Liver (tissue), 3 donors: Measurements from ENCODE around the gene LRPPRC.

Experiments
- HNF4A ChIP-seq, 2 donors: conservative IDR thresholded peaks; 2 replicates each; pipeline ENCODE4 v1.6.1; 2016; ENCODE audit warnings: antibody characterized with exemption in 2 of 2, mild to moderate bottlenecking in 2 of 2
- JUND ChIP-seq, 2 donors: IDR thresholded peaks; 2 replicates each; pipeline ENCODE4 v1.6.1; 2016; ENCODE audit warnings: antibody characterized with exemption in 2 of 2
- RXRA ChIP-seq, 2 donors: IDR thresholded peaks; 2 replicates each; pipeline ENCODE4 v1.6.1; 2017 to 2018; ENCODE audit warnings: antibody characterized with exemption in 2 of 2, mild to moderate bottlenecking in 1 of 2
- SP1 ChIP-seq: IDR thresholded peaks from 2 replicates; pipeline ENCODE4 v1.6.1; 2018; ENCODE audit warnings: antibody characterized with exemption, mild to moderate bottlenecking
- TAF1 ChIP-seq: conservative IDR thresholded peaks from 2 replicates; pipeline ENCODE4 v1.6.1; 2016; ENCODE audit warnings: antibody characterized with exemption, mild to moderate bottlenecking
- TF ChIP-seq, protein P1 (sequence below): fragments of 150-350 bp; IDR thresholded peaks from 2 replicates; pipeline ENCODE4 v1.5.1; 2017; ENCODE audit warnings: improper control_type of control experiment, low read depth, low read length; ENCODE audit not compliant: missing input control
- TF ChIP-seq, protein P2 (sequence below): IDR thresholded peaks from 2 replicates; pipeline ENCODE4 v1.6.1; 2016; ENCODE audit warnings: antibody characterized with exemption, mild to moderate bottlenecking
- TF ChIP-seq, protein P3 (sequence below): IDR thresholded peaks from 2 replicates; pipeline ENCODE4 v1.6.1; 2016; ENCODE audit warnings: antibody characterized with exemption
- TF ChIP-seq, protein P4 (sequence below): IDR thresholded peaks from 2 replicates; pipeline ENCODE4 v1.6.1; 2016; ENCODE audit warnings: antibody characterized with exemption
- donor health status: healthy.
- donor health status: healthy.

DNA sequence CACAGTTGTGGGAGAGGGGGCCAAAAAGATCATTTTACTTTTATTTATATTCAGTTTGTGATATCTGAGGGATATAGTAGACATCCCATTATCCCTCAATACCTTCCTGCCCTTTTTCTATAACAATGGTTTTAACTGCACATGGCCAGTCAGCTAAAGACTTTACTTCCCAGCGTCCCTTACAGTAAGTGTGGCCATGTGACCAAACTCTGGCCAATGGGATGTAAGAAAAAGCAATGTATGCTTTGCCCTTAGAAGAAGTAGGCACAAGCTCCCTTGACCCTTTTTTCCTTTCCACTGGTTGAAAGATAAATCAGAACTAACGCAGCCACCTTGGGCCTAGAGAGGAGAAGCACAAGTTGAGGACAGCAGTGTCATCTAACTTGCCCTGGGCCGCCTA lies 44.6 kb upstream of the LRPPRC start:
- TF ChIP-seq, protein P1, sequence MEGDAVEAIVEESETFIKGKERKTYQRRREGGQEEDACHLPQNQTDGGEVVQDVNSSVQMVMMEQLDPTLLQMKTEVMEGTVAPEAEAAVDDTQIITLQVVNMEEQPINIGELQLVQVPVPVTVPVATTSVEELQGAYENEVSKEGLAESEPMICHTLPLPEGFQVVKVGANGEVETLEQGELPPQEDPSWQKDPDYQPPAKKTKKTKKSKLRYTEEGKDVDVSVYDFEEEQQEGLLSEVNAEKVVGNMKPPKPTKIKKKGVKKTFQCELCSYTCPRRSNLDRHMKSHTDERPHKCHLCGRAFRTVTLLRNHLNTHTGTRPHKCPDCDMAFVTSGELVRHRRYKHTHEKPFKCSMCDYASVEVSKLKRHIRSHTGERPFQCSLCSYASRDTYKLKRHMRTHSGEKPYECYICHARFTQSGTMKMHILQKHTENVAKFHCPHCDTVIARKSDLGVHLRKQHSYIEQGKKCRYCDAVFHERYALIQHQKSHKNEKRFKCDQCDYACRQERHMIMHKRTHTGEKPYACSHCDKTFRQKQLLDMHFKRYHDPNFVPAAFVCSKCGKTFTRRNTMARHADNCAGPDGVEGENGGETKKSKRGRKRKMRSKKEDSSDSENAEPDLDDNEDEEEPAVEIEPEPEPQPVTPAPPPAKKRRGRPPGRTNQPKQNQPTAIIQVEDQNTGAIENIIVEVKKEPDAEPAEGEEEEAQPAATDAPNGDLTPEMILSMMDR = no peak
- TF ChIP-seq SP1 (no peak), HNF4A (conservative IDR thresholded peaks at IDR 0.05) (no peak), JUND (IDR thresholded peaks at IDR 0.05) (no peak), RXRA (IDR thresholded peaks at IDR 0.05) (no peak), TAF1 (no peak)
- TF ChIP-seq, protein P2, sequence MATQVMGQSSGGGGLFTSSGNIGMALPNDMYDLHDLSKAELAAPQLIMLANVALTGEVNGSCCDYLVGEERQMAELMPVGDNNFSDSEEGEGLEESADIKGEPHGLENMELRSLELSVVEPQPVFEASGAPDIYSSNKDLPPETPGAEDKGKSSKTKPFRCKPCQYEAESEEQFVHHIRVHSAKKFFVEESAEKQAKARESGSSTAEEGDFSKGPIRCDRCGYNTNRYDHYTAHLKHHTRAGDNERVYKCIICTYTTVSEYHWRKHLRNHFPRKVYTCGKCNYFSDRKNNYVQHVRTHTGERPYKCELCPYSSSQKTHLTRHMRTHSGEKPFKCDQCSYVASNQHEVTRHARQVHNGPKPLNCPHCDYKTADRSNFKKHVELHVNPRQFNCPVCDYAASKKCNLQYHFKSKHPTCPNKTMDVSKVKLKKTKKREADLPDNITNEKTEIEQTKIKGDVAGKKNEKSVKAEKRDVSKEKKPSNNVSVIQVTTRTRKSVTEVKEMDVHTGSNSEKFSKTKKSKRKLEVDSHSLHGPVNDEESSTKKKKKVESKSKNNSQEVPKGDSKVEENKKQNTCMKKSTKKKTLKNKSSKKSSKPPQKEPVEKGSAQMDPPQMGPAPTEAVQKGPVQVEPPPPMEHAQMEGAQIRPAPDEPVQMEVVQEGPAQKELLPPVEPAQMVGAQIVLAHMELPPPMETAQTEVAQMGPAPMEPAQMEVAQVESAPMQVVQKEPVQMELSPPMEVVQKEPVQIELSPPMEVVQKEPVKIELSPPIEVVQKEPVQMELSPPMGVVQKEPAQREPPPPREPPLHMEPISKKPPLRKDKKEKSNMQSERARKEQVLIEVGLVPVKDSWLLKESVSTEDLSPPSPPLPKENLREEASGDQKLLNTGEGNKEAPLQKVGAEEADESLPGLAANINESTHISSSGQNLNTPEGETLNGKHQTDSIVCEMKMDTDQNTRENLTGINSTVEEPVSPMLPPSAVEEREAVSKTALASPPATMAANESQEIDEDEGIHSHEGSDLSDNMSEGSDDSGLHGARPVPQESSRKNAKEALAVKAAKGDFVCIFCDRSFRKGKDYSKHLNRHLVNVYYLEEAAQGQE = no peak
- TF ChIP-seq, protein P3, sequence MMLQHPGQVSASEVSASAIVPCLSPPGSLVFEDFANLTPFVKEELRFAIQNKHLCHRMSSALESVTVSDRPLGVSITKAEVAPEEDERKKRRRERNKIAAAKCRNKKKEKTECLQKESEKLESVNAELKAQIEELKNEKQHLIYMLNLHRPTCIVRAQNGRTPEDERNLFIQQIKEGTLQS = no peak
- TF ChIP-seq, protein P4, sequence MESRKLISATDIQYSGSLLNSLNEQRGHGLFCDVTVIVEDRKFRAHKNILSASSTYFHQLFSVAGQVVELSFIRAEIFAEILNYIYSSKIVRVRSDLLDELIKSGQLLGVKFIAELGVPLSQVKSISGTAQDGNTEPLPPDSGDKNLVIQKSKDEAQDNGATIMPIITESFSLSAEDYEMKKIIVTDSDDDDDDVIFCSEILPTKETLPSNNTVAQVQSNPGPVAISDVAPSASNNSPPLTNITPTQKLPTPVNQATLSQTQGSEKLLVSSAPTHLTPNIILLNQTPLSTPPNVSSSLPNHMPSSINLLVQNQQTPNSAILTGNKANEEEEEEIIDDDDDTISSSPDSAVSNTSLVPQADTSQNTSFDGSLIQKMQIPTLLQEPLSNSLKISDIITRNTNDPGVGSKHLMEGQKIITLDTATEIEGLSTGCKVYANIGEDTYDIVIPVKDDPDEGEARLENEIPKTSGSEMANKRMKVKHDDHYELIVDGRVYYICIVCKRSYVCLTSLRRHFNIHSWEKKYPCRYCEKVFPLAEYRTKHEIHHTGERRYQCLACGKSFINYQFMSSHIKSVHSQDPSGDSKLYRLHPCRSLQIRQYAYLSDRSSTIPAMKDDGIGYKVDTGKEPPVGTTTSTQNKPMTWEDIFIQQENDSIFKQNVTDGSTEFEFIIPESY = no peak
